MM.1S (cell line): ENCODE data around the gene NASP.

Experiments used
- DNase-seq: peaks from one replicate; pipeline ENCODE4 v3.0.0-alpha.2; 2015
- H2AFZ ChIP-seq: fragments of 300-600 bp; sonication (generic); 2 replicates; pipeline ENCODE4 v1.6.0; 2016; ENCODE audit warnings: antibody characterized with exemption, low read length
- H3F3A ChIP-seq: fragments of 300-600 bp; sonication (generic); 2 replicates; pipeline ENCODE4 v1.6.1; 2016; ENCODE audit warnings: mild to moderate bottlenecking, antibody characterized with exemption, low read length, moderate library complexity, mixed read lengths; ENCODE audit not compliant: insufficient read depth
- H3K27ac ChIP-seq: fragments of 300-600 bp; sonication (generic); 2 replicates; pipeline ENCODE4 v1.5.1; 2016; ENCODE audit warnings: mild to moderate bottlenecking, low read length
- H3K27me3 ChIP-seq: fragments of 300-600 bp; sonication (generic); replicated peaks from 2 replicates; pipeline ENCODE4 v1.6.0; 2016; ENCODE audit warnings: low read length; ENCODE audit not compliant: insufficient read depth
- H3K36me3 ChIP-seq: fragments of 300-600 bp; sonication (generic); replicated peaks from 2 replicates; pipeline ENCODE4 v1.6.1; 2016; ENCODE audit warnings: mild to moderate bottlenecking, low read length, mixed read lengths; ENCODE audit not compliant: insufficient read depth
- H3K4me1 ChIP-seq: fragments of 300-600 bp; sonication (generic); 2 replicates; pipeline ENCODE4 v1.6.1; 2016; ENCODE audit warnings: low read length, mixed read lengths
- H3K4me2 ChIP-seq: fragments of 300-600 bp; sonication (generic); 2 replicates; pipeline ENCODE4 v1.6.0; 2016; ENCODE audit warnings: low read depth, low read length
- H3K4me3 ChIP-seq: fragments of 300-600 bp; sonication (generic); 2 replicates; pipeline ENCODE4 v1.5.1; 2016; ENCODE audit warnings: low read length, mixed read lengths
- H3K79me2 ChIP-seq: fragments of 300-600 bp; sonication (generic); 2 replicates; pipeline ENCODE4 v1.6.1; 2016; ENCODE audit warnings: mixed run types, low read length, mixed read lengths
- H3K9ac ChIP-seq: fragments of 300-600 bp; sonication (generic); 2 replicates; pipeline ENCODE4 v1.6.1; 2016; ENCODE audit warnings: low read length, mixed read lengths
- H3K9me2 ChIP-seq: fragments of 300-600 bp; sonication (generic); replicated peaks from 2 replicates; pipeline ENCODE4 v1.6.1; 2016; ENCODE audit warnings: mild to moderate bottlenecking, low read length, mixed read lengths; ENCODE audit not compliant: insufficient read depth
- H3K9me3 ChIP-seq: fragments of 300-600 bp; sonication (generic); replicated peaks from 2 replicates; pipeline ENCODE4 v1.6.1; 2016; ENCODE audit warnings: mild to moderate bottlenecking, low read length, mixed read lengths; ENCODE audit not compliant: insufficient read depth
- H4K20me1 ChIP-seq: fragments of 300-600 bp; sonication (generic); 2 replicates; pipeline ENCODE4 v1.6.1; 2016; ENCODE audit warnings: mild to moderate bottlenecking, low read length, moderate library complexity, mixed read lengths; ENCODE audit not compliant: insufficient read depth
- EZH2 ChIP-seq: fragments of 300-600 bp; sonication (generic); optimal IDR thresholded peaks from 2 replicates; pipeline ENCODE3; 2017; ENCODE audit warnings: low read depth, mild to moderate bottlenecking, antibody characterized with exemption, low read length, mixed read lengths
- EZH2phosphoT487 ChIP-seq: fragments of 300-600 bp; sonication (generic); IDR thresholded peaks from 2 replicates; pipeline ENCODE4 v1.6.1; 2018; ENCODE audit warnings: antibody characterized with exemption, low read length
- TF ChIP-seq, protein P1 (sequence below): fragments of 300-600 bp; sonication (generic); IDR thresholded peaks from 2 replicates; pipeline ENCODE4 v1.5.1; 2016; ENCODE audit warnings: antibody characterized with exemption, low read length, mixed read lengths

The NASP gene

DNA sequence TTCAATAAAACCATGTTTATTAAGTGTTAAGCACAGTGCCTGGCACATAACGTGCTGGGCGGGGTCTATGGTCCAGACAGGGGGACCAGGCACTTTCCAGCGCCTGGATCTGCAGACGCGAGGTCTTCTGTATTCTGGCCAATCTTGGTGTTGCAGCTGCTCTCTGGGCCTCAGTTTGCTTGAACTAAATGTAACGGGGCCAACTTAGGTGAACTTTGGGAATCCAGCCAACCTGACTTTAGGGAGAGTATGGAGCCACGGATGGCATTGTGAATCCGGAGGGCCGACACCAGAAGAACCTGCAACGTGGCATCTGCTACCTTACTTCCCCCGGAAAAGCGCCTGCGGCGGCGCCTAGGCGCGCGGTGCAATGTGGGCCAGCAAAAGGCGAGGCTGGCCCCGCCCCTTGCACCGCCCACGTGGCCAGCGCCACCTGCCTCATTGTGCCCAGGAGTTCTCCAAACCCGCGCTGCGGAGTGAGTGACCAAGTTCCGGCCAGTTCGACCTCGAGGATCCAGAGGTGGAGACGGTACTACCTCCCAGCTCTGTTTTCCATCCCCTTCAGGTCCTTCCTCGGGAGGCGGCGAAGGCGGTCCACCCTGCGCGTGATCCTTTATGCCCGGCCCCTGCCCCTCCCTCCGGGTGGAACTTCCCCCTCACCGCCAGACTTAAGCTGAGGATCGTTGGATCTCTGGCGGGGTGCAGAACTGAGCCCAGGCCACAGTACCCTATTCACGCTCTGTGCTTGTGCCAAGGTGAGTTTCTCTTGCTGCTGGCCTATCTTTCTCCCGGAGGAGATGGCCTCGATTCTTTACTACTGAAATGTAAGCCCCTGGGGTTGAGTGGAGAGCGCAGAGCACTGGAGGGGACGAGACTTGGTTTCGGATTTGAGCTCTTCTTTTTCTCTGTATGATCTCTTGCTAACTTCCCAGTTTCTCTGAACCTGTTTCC, 33.2 kb upstream of the NASP start, which contains the start of gene AKR1A1:
Gene AKR1A1 (plus strand): TSS at position 426 of the 951 bp plus-strand sequence. CDS start 10,969 bp downstream, outside the sequence.
- H3F3A ChIP-seq = peaks cover 7% of the 10 kb centered on the region
- peaks cover 8% of the 10 kb centered on the region for H3K4me1 ChIP-seq
- DNase-seq = peak; percentile 95
- no peaks in the 10 kb centered on the region for H4K20me1 ChIP-seq
- H3K27ac ChIP-seq = peak within 1 kb of the TSS; percentile 77
- H3K4me2 ChIP-seq = peak within 1 kb of the TSS; percentile 65
- no peaks in the 10 kb centered on the region for H3K9me3 ChIP-seq
- no peaks in the 10 kb centered on the region for H3K27me3 ChIP-seq
- no peaks in the 10 kb centered on the region for H3K36me3 ChIP-seq
- peak within 1 kb of the TSS; percentile 80 for H3K9ac ChIP-seq
- TF ChIP-seq, protein P1, sequence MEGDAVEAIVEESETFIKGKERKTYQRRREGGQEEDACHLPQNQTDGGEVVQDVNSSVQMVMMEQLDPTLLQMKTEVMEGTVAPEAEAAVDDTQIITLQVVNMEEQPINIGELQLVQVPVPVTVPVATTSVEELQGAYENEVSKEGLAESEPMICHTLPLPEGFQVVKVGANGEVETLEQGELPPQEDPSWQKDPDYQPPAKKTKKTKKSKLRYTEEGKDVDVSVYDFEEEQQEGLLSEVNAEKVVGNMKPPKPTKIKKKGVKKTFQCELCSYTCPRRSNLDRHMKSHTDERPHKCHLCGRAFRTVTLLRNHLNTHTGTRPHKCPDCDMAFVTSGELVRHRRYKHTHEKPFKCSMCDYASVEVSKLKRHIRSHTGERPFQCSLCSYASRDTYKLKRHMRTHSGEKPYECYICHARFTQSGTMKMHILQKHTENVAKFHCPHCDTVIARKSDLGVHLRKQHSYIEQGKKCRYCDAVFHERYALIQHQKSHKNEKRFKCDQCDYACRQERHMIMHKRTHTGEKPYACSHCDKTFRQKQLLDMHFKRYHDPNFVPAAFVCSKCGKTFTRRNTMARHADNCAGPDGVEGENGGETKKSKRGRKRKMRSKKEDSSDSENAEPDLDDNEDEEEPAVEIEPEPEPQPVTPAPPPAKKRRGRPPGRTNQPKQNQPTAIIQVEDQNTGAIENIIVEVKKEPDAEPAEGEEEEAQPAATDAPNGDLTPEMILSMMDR = no peak
- TF ChIP-seq EZH2 (no peak), EZH2phosphoT487 (no peak)
- peak within 1 kb of the TSS; percentile 100 for H2AFZ ChIP-seq
- H3K4me3 ChIP-seq = peak within 1 kb of the TSS; percentile 86
- H3K79me2 ChIP-seq = peaks cover 48% of the 10 kb centered on the region
- no peaks in the 10 kb centered on the region for H3K9me2 ChIP-seq

DNA sequence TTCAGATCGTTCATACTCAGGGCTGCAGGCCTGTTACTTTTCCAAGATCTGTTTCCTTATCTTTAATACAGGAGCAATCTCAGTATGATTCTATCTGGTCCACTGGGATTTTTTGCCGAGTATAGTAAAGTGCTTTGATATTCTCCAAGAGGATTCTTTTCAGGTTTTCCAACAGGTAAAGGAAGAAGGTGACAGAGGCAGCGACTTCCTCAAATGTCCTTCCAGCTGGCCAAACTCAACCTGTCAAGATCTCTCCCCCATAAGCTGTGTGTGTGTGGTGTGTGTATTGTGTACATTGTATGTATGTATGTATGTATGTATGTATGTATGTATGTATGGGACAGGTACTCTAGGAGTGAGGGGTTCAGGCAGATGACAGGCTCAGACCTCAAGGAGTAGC, 32.2 kb upstream of the NASP start:
- no peak overlapping the region for H2AFZ ChIP-seq
- H3K9me3 ChIP-seq = no peaks in the 10 kb centered on the region
- peaks cover 56% of the 10 kb centered on the region for H3K79me2 ChIP-seq
- no peak for DNase-seq
- no peak for TF ChIP-seq EZH2
- TF ChIP-seq EZH2phosphoT487 = no peak
- TF ChIP-seq, protein P1 = no peak
- no peaks in the 10 kb centered on the region for H3K9me2 ChIP-seq
- peaks cover 7% of the 10 kb centered on the region for H3F3A ChIP-seq
- H3K9ac ChIP-seq = peak overlapping the region; percentile 80
- H3K27me3 ChIP-seq = no peaks in the 10 kb centered on the region
- peak overlapping the region; percentile 77; the same call in 1 of the 2 replicates for H3K27ac ChIP-seq
- H3K4me1 ChIP-seq = peaks cover 8% of the 10 kb centered on the region
- H3K36me3 ChIP-seq = no peaks in the 10 kb centered on the region
- H3K4me3 ChIP-seq = peak overlapping the region; percentile 86
- H4K20me1 ChIP-seq = no peaks in the 10 kb centered on the region
- peak overlapping the region; percentile 65 for H3K4me2 ChIP-seq

DNA sequence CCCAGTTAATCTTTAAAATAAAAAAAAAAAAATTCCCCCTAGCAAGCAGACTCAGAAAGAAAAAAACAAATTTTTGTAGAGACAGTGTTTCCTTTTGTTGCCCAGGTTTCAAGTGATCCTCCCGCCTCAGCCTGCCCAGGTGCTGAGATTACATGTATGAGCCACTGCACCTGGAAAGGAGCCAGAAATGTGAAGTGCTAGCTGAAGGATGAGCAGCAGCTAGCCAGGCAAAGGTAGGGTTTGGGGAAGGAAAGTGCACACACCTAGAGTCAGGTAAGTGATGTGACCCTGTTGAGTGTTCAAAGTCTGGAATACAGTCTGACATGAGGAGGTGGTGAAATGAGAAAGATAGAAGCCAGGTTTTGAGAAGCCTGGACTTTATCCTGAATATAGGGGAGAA, 31.5 kb upstream of the NASP start:
- Histone ChIP-seq H3F3A (peaks cover 10% of the 10 kb centered on the region), H3K9me2 (no peaks in the 10 kb centered on the region), H3K27ac (peak overlapping the region; percentile 77; the same call in 1 of the 2 replicates), H3K4me3 (no peak overlapping the region; the same call in 1 of the 2 replicates), H3K36me3 (no peaks in the 10 kb centered on the region), H3K79me2 (peaks cover 62% of the 10 kb centered on the region), H2AFZ (no peak overlapping the region), H3K27me3 (no peaks in the 10 kb centered on the region), H3K9me3 (no peaks in the 10 kb centered on the region), H3K4me2 (peak overlapping the region; percentile 65), H3K4me1 (peaks cover 8% of the 10 kb centered on the region), H3K9ac (peak overlapping the region; percentile 80; the same call in 1 of the 2 replicates), H4K20me1 (no peaks in the 10 kb centered on the region; the same call in 1 of the 2 replicates)
- peak; percentile 69 for DNase-seq
- no peak for TF ChIP-seq EZH2
- TF ChIP-seq, protein P1 = no peak
- no peak for TF ChIP-seq EZH2phosphoT487
